Fibroblast of skin of back (primary cell): Measurements from ENCODE around the gene GBE1.

Source experiments
- DNase-seq: peaks from one replicate; pipeline ENCODE4 v3.0.0-alpha.2; 2013

The GBE1 gene

GRCh38 chr3:81621277-81621676 lies 140.2 kb downstream of the GBE1 start:
- no peak for DNase-seq

- no peak for DNase-seq
Measured at GRCh38 chr3:81620849-81621248, 140.6 kb downstream of the GBE1 start.

DNA sequence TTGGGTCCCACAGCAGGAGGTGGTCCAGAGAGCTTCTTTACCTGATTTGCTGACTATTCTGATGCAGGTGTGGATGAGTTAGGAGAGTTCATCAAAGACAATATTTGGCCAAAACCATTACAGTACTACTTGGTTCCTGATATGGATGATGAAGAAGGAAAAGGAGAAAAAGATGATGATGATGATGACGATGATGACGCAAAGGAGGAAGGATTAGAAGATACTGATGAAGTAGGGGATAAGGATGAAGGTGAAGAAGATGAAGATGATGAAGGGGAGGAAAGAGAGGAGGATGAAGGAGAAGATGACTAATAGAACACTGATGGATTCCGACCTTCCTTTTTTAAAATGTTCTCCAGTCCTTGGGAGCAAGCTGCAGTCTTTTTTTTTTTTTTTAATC lies 148.7 kb downstream of the GBE1 start:
- no peak for DNase-seq

DNA sequence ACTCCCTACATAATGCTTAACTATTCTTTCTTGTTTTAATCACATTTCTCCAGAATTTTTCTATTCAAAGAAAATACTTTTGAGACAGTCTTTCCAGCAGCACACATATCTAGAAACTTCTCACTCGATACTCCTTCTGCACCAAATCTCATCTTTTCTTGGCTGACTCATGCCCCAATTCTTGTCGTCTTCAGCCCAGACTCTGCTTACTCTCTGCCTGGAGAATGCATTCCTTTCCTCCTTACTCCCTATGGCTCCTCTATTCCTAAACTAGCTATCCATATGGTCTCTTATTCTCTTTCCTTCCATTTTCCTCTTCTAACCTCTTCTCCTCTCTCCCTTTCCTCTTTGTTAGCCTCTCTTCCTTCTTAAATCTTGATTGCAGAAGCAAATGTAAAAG lies 158.7 kb downstream of the GBE1 start:
- peak; percentile 68 for DNase-seq

DNA sequence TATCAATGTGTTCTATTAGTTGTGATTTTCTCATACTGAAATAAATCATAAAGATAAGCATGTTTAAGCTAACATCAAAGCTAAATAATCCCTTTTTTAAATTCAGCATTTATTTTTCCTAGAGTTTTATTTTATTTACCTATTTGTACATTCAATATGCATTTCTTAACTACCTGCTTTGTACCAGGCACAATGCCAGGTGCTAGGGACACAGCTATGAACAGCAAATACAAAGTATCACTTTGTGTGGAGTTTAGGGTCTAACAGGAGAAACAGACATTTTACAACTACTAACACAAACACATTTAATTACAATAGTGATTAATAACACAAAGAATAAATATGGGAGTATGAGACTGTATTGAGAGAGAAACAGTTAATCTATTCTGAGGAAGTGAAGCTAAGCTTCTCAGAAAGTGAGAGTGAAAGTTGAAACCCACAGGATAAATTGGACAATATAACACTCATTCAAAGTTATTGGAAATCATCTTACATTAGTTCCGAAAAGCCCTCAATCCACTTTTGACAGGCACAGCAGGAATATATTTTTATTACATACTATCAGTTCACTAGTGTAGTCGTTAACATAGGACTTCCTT lies 159.6 kb downstream of the GBE1 start:
- DNase-seq: no peak

- peak; percentile 31 for DNase-seq
Measured at GRCh38 chr3:81592101-81592500, 169.3 kb downstream of the GBE1 start.

DNA sequence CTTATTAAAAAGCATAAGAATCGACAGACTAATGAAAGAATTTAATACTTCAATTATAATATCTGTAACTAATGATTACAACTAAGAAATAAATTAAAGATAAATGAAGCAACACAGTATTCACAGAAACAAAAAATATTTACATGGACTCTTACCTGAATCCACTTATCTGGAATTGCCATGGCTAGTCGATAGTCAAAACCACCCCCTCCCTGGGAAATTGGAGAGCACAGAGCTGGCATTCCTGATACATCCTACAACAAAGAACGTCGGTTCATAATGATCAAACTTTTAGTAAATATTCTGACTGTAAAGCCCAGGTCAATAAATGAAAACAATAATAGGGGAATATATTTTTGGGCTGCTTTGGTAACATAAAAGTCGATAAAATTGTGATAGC lies 175.5 kb downstream of the GBE1 start:
- no peak for DNase-seq

DNA sequence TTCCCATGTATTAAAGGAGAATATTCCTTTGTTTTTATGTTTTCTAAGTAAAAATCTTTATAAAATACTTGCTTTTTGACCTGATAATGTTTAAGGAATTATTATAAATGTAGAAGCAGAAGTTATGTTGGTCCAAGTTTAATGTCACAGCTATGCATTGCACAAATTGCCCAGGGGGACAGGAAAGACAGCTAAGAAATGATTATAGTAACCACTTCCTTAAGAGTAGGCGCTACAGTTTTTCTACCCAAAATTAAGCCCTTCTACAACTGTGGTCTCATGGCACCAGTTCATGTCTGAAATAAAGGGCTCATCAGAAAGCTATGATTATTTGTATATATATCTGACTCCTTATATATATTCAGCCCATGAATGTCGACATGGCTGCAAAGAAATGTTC lies 176.4 kb downstream of the GBE1 start:
- no peak for DNase-seq

DNA sequence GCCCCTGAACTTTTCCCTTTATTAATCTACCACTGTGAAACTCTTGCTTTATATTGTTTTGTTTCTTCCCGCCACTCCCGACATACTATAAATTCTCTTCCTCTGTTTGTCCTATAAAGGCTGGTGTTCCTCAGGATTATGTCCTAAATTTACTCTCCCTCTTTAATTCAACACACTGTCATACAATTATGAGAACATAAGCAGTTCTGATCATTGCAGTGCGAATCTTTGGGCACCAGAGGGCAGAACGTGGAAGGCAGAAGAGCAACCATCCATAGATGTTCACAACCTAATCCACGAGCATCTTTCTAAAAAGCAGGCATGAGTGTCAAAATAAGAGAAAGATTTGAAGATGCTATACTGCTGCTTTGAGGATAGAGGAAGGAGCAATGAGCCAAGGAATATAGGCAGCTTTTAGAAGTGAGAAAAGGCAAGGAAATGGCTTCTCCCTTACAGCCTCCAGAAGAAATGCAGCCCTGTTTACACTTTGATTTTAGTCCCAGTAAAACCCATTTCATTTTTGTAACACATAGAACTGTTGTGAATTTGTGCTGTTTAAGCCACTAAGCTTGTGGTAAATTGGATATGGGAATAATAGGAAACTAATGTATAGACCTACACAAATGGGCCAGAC lies 179.4 kb downstream of the GBE1 start:
- peak; percentile 54 for DNase-seq

DNA sequence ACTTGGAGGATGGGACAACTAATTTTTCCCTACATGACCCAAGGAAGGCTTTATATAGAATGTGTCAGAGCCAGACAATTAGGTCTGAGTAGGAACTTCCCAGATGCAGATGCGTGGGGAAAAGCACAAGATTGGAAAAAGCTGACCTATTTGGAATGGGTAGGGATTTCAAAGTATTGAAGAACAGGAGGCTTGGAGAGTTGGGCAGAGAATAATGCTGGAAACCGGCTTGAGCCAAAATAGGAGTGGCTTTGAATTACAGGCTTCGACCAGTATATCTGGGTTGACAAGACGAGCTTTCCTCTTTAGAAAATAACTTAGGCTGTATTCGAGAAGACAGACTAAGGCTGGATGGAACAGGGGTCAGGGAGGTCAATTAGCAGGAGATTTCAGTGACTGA lies 181.1 kb downstream of the GBE1 start:
- no peak for DNase-seq

GRCh38 chr3:81579744-81580143 lies 181.7 kb downstream of the GBE1 start:
- no peak for DNase-seq

DNA sequence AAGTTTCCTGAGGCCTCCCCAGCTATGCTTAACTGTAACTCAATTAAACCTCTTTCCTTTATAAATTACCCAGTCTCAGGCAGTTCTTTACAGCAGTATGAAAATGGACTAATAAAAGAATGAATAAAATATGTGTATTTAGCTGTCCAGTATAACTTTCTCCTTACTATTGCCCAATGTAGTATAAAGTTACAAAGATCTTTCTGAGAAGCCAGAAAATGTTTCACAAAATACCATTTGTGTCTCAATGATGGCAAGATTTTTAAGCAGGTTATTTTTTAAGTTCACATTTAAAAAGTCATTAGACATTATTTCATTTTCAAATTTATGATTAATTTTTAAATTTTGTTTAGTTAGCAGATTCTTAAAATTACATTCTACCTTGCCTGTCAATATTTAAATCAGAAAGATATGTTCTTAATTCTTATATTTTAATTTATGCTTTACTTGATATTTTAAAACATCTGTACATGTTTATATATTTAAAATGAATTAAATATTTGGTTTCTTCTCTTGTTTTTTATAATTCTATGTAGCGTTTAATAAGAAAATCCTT lies 189.2 kb downstream of the GBE1 start:
- DNase-seq: no peak

- no peak for DNase-seq
Measured at GRCh38 chr3:81568378-81568777, 193.1 kb downstream of the GBE1 start.

DNA sequence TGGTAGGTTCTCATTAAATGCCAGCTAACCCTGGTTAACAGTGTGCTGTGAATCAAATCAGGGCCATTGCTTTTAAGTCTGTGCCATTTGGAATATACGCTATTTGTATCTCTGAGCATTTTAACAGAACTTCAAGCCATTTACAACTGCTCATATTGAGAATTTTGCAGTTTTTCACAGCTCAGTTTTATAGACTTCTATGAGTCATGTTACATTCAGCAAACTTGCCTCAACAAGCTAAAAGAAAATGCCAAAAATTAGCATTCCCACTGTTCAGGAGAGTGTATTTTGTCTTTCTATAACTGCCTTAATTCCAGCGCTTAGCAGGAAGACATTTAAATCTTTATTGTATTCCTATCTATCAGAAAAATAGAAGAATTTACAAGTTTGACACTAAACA lies 196.4 kb downstream of the GBE1 start:
- no peak for DNase-seq

DNA sequence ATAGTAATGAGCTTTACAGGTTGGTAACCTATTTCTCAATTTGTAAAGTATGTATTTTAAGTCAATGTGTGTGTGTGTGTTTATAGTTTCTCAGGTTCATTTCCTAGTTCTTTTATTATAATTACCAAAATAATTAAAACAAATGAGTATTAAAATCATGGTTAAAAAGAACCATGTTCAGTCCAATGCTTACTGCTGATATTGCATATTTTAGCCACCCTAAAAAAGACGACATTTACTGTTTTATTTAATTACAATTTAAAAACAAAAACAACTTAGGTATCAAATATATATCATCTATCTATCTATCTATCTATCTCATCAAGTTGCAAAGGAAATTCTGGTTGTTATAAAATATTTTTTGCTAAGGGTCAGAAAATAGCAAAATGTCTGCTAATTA lies 203.3 kb downstream of the GBE1 start:
- DNase-seq: no peak

DNA sequence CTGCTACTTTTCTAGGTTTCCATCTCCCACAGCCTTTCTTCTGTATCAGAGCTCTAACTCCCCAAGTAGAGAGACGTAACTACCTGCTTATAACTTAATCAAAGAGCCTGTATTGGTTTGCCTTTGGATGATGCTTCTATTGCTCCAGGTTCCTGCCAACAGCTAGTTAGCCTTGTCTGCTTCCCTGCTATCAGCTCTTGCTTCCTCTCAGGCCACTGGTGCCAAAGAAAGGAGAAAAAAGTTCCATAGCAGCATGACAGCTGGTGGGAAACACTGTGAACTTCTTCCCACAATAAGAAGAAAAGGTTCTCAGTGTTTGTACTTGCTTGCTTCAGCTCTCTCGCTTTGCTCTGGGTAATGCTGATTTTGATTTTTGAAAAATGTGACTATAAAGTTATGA lies 206.6 kb downstream of the GBE1 start:
- no peak for DNase-seq

DNA sequence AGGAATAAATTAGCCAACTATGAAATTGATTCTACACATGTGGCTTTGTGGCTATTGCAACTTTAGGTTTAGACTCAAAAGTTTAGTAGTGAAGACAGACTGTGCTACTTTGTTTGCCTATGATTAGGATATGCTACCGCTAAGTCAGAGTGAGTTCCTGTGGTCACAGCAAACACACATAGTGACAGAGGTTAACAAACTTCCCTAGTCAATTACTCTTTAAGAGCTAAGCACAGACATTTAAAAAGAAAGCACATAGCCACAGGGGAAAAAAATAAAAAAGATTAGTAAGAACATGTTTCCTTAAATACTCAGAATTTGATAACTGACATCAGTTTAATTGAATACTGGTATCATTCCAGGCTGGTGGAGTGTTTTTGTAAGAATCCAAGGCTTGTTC lies 207.1 kb downstream of the GBE1 start:
- DNase-seq: peak; percentile 50

DNA sequence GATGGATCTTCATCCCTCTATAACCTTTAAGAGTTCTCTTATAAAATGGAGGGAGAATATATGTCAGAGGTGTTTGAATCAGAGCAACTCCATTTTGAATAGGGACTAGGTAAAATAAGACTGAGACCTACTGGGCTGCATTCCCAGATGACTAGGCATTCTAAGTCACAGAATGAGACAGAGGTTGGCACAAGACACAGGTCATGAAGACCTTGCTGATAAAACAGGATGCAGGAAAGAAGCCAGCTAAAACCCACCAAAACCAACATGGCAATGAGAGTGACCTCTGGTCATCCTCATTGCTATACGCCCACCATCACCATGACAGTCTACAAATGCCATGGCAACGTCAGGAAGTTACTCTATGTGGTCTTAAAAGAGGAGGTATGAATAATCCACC lies 211.0 kb downstream of the GBE1 start:
- no peak for DNase-seq

- DNase-seq: no peak
Measured at GRCh38 chr3:81549831-81550230, 211.6 kb downstream of the GBE1 start.

DNA sequence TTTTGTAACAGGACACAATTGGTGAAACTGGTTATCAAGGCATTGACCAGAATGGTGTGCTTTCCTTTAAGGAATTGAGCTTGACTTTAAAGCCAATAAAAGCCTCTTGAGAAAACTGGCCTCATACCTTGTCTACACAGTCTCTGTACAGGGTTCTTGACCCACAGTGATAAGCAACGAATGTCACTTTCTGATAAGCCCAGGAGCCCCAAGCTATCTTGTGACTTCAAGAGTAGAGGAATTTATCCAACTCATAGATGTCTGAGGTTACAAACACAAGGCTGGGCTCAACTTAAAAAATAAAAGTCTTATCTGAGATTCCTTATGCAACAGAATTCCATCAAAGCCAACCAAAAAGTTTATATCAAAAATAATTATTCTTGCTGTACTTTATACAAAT lies 212.1 kb downstream of the GBE1 start:
- no peak for DNase-seq

- peak; percentile 40 for DNase-seq
Measured at GRCh38 chr3:81545572-81545971, 215.9 kb downstream of the GBE1 start.

GRCh38 chr3:81544385-81544784 lies 217.1 kb downstream of the GBE1 start:
- no peak for DNase-seq

- no peak for DNase-seq
Measured at GRCh38 chr3:81540787-81541186, 220.7 kb downstream of the GBE1 start.

DNA sequence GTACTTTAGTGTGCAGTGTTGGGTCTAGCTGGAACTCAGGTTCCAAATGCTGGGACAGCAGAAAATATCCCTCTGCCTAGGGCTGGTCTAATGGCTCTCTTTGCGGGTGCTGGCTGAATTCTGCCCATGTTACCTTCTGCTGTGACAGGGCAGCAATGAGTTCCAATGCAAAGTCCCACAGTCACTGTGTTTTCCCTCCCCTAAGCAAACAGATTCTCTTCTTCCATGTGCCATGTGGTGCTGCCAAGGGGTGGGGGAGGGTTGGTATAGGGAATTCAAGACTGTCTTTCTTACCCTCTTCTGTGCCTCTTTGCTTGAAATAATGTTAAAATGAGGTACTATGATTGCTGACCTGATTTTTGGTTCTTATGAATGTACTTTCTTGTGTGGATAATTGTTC lies 229.6 kb downstream of the GBE1 start:
- DNase-seq: no peak

- no peak for DNase-seq
Measured at GRCh38 chr3:81531263-81531662, 230.2 kb downstream of the GBE1 start.
